Measurements from ENCODE around the gene SMIM24.

The SMIM24 gene

GRCh38 chr19:3494559-3494958, 14.2 kb upstream of the SMIM24 start:
- Mint-ChIP-seq H3K27ac (peak overlapping the region; percentile 70), H3K4me1 (ENCODE audit: low read depth) (peaks cover 21% of the 10 kb centered on the region), H3K4me3 (peak overlapping the region; percentile 32), H3K27me3 (no peaks in the 10 kb centered on the region), H3K36me3 (ENCODE audit: low read depth) (peaks cover 75% of the 10 kb centered on the region), H3K9me3 (no peaks in the 10 kb centered on the region)
- peak; percentile 68 for DNase-seq

- peaks cover 75% of the 10 kb centered on the region for H3K36me3 Mint-ChIP-seq (ENCODE audit: low read depth)
- H3K27me3 Mint-ChIP-seq = no peaks in the 10 kb centered on the region
- H3K4me1 Mint-ChIP-seq (ENCODE audit: low read depth) = peaks cover 18% of the 10 kb centered on the region
- peak overlapping the region; percentile 32 for H3K4me3 Mint-ChIP-seq
- DNase-seq = peak; percentile 56
- no peaks in the 10 kb centered on the region for H3K9me3 Mint-ChIP-seq
- peak overlapping the region; percentile 70 for H3K27ac Mint-ChIP-seq
Observed at GRCh38 chr19:3494051-3494450, 13.7 kb upstream of the SMIM24 start.

- no peaks in the 10 kb centered on the region for H3K27me3 Mint-ChIP-seq
- H3K4me1 Mint-ChIP-seq (ENCODE audit: low read depth) = peaks cover 17% of the 10 kb centered on the region
- no peak overlapping the region for H3K4me3 Mint-ChIP-seq
- H3K27ac Mint-ChIP-seq = no peak overlapping the region
- H3K36me3 Mint-ChIP-seq (ENCODE audit: low read depth) = peaks cover 74% of the 10 kb centered on the region
- H3K9me3 Mint-ChIP-seq = no peaks in the 10 kb centered on the region
- no peak for DNase-seq
Observed at GRCh38 chr19:3493651-3494050, 13.3 kb upstream of the SMIM24 start.

GRCh38 chr19:3492919-3493318, 12.6 kb upstream of the SMIM24 start:
- no peak overlapping the region for H3K27ac Mint-ChIP-seq
- no peak for DNase-seq
- H3K36me3 Mint-ChIP-seq (ENCODE audit: low read depth) = peaks cover 70% of the 10 kb centered on the region
- H3K4me3 Mint-ChIP-seq = no peak overlapping the region
- peaks cover 15% of the 10 kb centered on the region for H3K4me1 Mint-ChIP-seq (ENCODE audit: low read depth)
- no peaks in the 10 kb centered on the region for H3K27me3 Mint-ChIP-seq
- H3K9me3 Mint-ChIP-seq = no peaks in the 10 kb centered on the region

- Mint-ChIP-seq H3K4me3 (no peak overlapping the region), H3K27ac (no peak overlapping the region), H3K4me1 (ENCODE audit: low read depth) (peaks cover 13% of the 10 kb centered on the region), H3K27me3 (no peaks in the 10 kb centered on the region), H3K36me3 (ENCODE audit: low read depth) (peaks cover 64% of the 10 kb centered on the region), H3K9me3 (no peaks in the 10 kb centered on the region)
- no peak for DNase-seq
Observed at GRCh38 chr19:3492131-3492839, 12.0 kb upstream of the SMIM24 start.

- H3K27ac Mint-ChIP-seq = no peak overlapping the region
- H3K27me3 Mint-ChIP-seq = no peaks in the 10 kb centered on the region
- H3K9me3 Mint-ChIP-seq = no peaks in the 10 kb centered on the region
- H3K4me3 Mint-ChIP-seq = no peak overlapping the region
- peaks cover 57% of the 10 kb centered on the region for H3K36me3 Mint-ChIP-seq (ENCODE audit: low read depth)
- DNase-seq = no peak
- peaks cover 13% of the 10 kb centered on the region for H3K4me1 Mint-ChIP-seq (ENCODE audit: low read depth)
Observed at GRCh38 chr19:3491396-3492119, 11.2 kb upstream of the SMIM24 start.

GRCh38 chr19:3483226-3483628, 2.9 kb upstream of the SMIM24 start, which contains the start of gene SMIM44:
TSS of gene SMIM44 (minus strand) at chr19:3483441. CDS start at chr19:3483403, 38 bp downstream.
- H3K4me1 Mint-ChIP-seq (ENCODE audit: low read depth) = peaks cover 8% of the 10 kb centered on the region
- no peaks in the 10 kb centered on the region for H3K36me3 Mint-ChIP-seq (ENCODE audit: low read depth)
- no peak for DNase-seq
- no peak within 1 kb of the TSS for H3K27ac Mint-ChIP-seq
- H3K27me3 Mint-ChIP-seq = no peaks in the 10 kb centered on the region
- H3K9me3 Mint-ChIP-seq = no peaks in the 10 kb centered on the region
- no peak within 1 kb of the TSS for H3K4me3 Mint-ChIP-seq

GRCh38 chr19:3482507-3483225, 2.3 kb upstream of the SMIM24 start:
- Mint-ChIP-seq H3K4me1 (ENCODE audit: low read depth) (peaks cover 12% of the 10 kb centered on the region), H3K36me3 (ENCODE audit: low read depth) (no peaks in the 10 kb centered on the region), H3K27me3 (no peaks in the 10 kb centered on the region), H3K27ac (no peak overlapping the region), H3K4me3 (no peak overlapping the region), H3K9me3 (no peaks in the 10 kb centered on the region)
- DNase-seq = no peak

- no peak overlapping the region for H3K4me3 Mint-ChIP-seq
- no peak for DNase-seq
- no peaks in the 10 kb centered on the region for H3K9me3 Mint-ChIP-seq
- H3K36me3 Mint-ChIP-seq (ENCODE audit: low read depth) = no peaks in the 10 kb centered on the region
- no peak overlapping the region for H3K27ac Mint-ChIP-seq
- no peaks in the 10 kb centered on the region for H3K27me3 Mint-ChIP-seq
- H3K4me1 Mint-ChIP-seq (ENCODE audit: low read depth) = peaks cover 12% of the 10 kb centered on the region
Observed at GRCh38 chr19:3481241-3482090, 1.1 kb upstream of the SMIM24 start.

- Mint-ChIP-seq H3K36me3 (ENCODE audit: low read depth) (no peaks in the 10 kb centered on the region), H3K27me3 (no peaks in the 10 kb centered on the region), H3K9me3 (no peaks in the 10 kb centered on the region), H3K4me3 (no peak overlapping the region), H3K4me1 (ENCODE audit: low read depth) (peaks cover 10% of the 10 kb centered on the region), H3K27ac (no peak overlapping the region)
- peak; percentile 35 for DNase-seq
Observed at GRCh38 chr19:3479834-3480215, 500 bp downstream of the SMIM24 start.

GRCh38 chr19:3479177-3479833, 1.0 kb downstream of the SMIM24 start:
- H3K4me3 Mint-ChIP-seq = no peak overlapping the region
- H3K9me3 Mint-ChIP-seq = no peaks in the 10 kb centered on the region
- DNase-seq = peak; percentile 54
- no peaks in the 10 kb centered on the region for H3K27me3 Mint-ChIP-seq
- peaks cover 10% of the 10 kb centered on the region for H3K4me1 Mint-ChIP-seq (ENCODE audit: low read depth)
- no peak overlapping the region for H3K27ac Mint-ChIP-seq
- H3K36me3 Mint-ChIP-seq (ENCODE audit: low read depth) = no peaks in the 10 kb centered on the region

- Mint-ChIP-seq H3K9me3 (no peaks in the 10 kb centered on the region), H3K4me1 (ENCODE audit: low read depth) (peaks cover 10% of the 10 kb centered on the region), H3K27me3 (no peaks in the 10 kb centered on the region), H3K4me3 (no peak overlapping the region), H3K36me3 (ENCODE audit: low read depth) (no peaks in the 10 kb centered on the region), H3K27ac (no peak overlapping the region)
- DNase-seq = peak; percentile 40
Observed at GRCh38 chr19:3478409-3479176, 1.7 kb downstream of the SMIM24 start.

GRCh38 chr19:3477951-3478350, 2.4 kb downstream of the SMIM24 start:
- Mint-ChIP-seq H3K36me3 (ENCODE audit: low read depth) (no peaks in the 10 kb centered on the region), H3K4me3 (no peak overlapping the region), H3K27me3 (no peaks in the 10 kb centered on the region), H3K27ac (no peak overlapping the region), H3K4me1 (ENCODE audit: low read depth) (peaks cover 10% of the 10 kb centered on the region), H3K9me3 (no peaks in the 10 kb centered on the region)
- peak; percentile 36 for DNase-seq
